HCT116 (cell line): Measurements from ENCODE around the gene GYS2. TPM values are rescaled to one million over a fixed set of nuclear protein-coding genes. Genes with fewer than 3 reads are reported as not detected.

Experiments
- ATAC-seq: fragments of 200-7000 bp; cut with Tn5 transposase; 2 replicates; pipeline ENCODE4 v1.9.1; 2020; ENCODE audit warnings: mild to moderate bottlenecking, moderate library complexity
- BruUV-seq: library from RNA; stranded (reverse); fragments of 400-500 nt; replicated peaks from 2 replicates; lab custom pipeline; 2021; lab: Mats Ljungman, UMichigan
- CTCF ChIA-PET: fragments of 300-600 bp; sonication (Branson Sonifier 250); formaldehyde crosslinking; loops from one replicate; lab custom pipeline; 2021; ENCODE audit warnings: antibody characterized with exemption; lab: Charles Lee
- POLR2A ChIA-PET: fragments of 300-600, 350-600 bp; sonication (Branson Sonifier 250); formaldehyde crosslinking; loops from one replicate; lab custom pipeline; 2021; ENCODE audit warnings: antibody characterized with exemption; lab: Charles Lee
- RAD21 ChIA-PET, 2 experiments: fragments of 300-600 bp; sonication (Branson Sonifier 250); formaldehyde crosslinking; loops; one replicate each; lab custom pipeline; 2023; ENCODE audit warnings: low total read pairs in 2 of 2; ENCODE audit not compliant: uncharacterized antibody in 2 of 2, unreplicated experiment in 2 of 2, low non-redundant PET in 1 of 2; lab: Charles Lee
- DNase-seq: peaks from one replicate; pipeline ENCODE4 v3.0.0-alpha.2; 2010; ENCODE audit warnings: low read depth, low spot score
- H2AFZ ChIP-seq: fragments of 200-600 bp; shearing (Covaris generic), sonication (generic); 2 replicates; pipeline ENCODE4 v1.6.1; 2017; ENCODE audit warnings: low read depth, mixed run types, mixed read lengths, antibody characterized with exemption, low read length; ENCODE audit not compliant: poor library complexity, severe bottlenecking
- H3K27ac ChIP-seq: 2 replicates; pipeline ENCODE4 v1.5.1; 2012; ENCODE audit warnings: low read depth, low read length
- H3K27me3 ChIP-seq: fragments of 200-600 bp; sonication (generic); 2 replicates; pipeline ENCODE4 v1.6.1; 2016; ENCODE audit warnings: mixed run types, low read length, mixed read lengths; ENCODE audit not compliant: insufficient read depth
- H3K36me3 ChIP-seq, 2 experiments: fragments of 200-500 bp in 1 of 2; fragments of 200-600 bp in 1 of 2; sonication (Bioruptor generic) in 1 of 2; sonication (generic) in 1 of 2; 2 replicates each; pipeline versions ENCODE4 v1.5.1 to v1.6.1; 2014 to 2016; ENCODE audit warnings: low read length in 2 of 2, inconsistent platforms in 1 of 2, mixed read lengths in 1 of 2, mixed run types in 1 of 2; ENCODE audit not compliant: insufficient read depth in 2 of 2, control insufficient read depth in 1 of 2
- H3K4me1 ChIP-seq, 2 experiments: fragments of 200-600 bp in 1 of 2; sonication (generic) in 1 of 2; 2 replicates each; pipeline versions ENCODE4 v1.5.1 to v1.6.1; 2012 to 2017; ENCODE audit warnings: low read length in 2 of 2, inconsistent platforms in 1 of 2, mild to moderate bottlenecking in 1 of 2, mixed read lengths in 1 of 2, mixed run types in 1 of 2, moderate library complexity in 1 of 2; ENCODE audit not compliant: insufficient read depth in 2 of 2, control insufficient read depth in 1 of 2
- H3K4me2 ChIP-seq: fragments of 200-600 bp; sonication (generic); 2 replicates; pipeline ENCODE4 v1.6.1; 2017; ENCODE audit warnings: mixed run types, low read length, mixed read lengths
- H3K4me3 ChIP-seq, 2 experiments: fragments of 200-600 bp in 1 of 2; sonication (generic) in 1 of 2; replicated peaks in 1 of 2; 2 replicates each; pipeline ENCODE4 v1.5.1; 2011 to 2016; ENCODE audit warnings: low read length in 2 of 2, control low read depth in 1 of 2, low read depth in 1 of 2, mild to moderate bottlenecking in 1 of 2, mixed read lengths in 1 of 2, mixed run types in 1 of 2
- H3K79me2 ChIP-seq: fragments of 200-600 bp; sonication (generic); 2 replicates; pipeline ENCODE4 v1.6.1; 2017; ENCODE audit warnings: mild to moderate bottlenecking, mixed run types, low read length, moderate library complexity, mixed read lengths; ENCODE audit not compliant: insufficient read depth
- H3K9ac ChIP-seq: fragments of 200-600 bp; sonication (generic); 2 replicates; pipeline ENCODE4 v1.6.1; 2016; ENCODE audit warnings: low read length, mixed read lengths
- H3K9me2 ChIP-seq: fragments of 200-600 bp; sonication (generic), shearing (Covaris generic); 2 replicates; pipeline ENCODE4 v1.6.1; 2017; ENCODE audit warnings: mixed run types, mild to moderate bottlenecking, moderate library complexity; ENCODE audit not compliant: insufficient read depth
- H3K9me3 ChIP-seq, 2 experiments: fragments of 200-500 bp in 1 of 2; fragments of 200-600 bp in 1 of 2; sonication (Bioruptor generic) in 1 of 2; sonication (generic) in 1 of 2; 2 replicates each; pipeline ENCODE4 v1.6.1; 2014 to 2017; ENCODE audit warnings: low read length in 2 of 2, mixed read lengths in 2 of 2, inconsistent platforms in 1 of 2, low read depth in 1 of 2, mild to moderate bottlenecking in 1 of 2, mixed run types in 1 of 2, moderate library complexity in 1 of 2; ENCODE audit not compliant: control insufficient read depth in 1 of 2, insufficient read depth in 1 of 2
- H4K20me1 ChIP-seq: fragments of 200-600 bp; sonication (generic), shearing (Covaris generic); 2 replicates; pipeline ENCODE4 v1.6.1; 2017; ENCODE audit warnings: mixed run types, mild to moderate bottlenecking, moderate library complexity; ENCODE audit not compliant: insufficient read depth
- EGR1 ChIP-seq: IDR thresholded peaks from 2 replicates; pipeline ENCODE4 v1.6.1; 2012; ENCODE audit warnings: low read depth
- ELF1 ChIP-seq: IDR thresholded peaks from 2 replicates; pipeline ENCODE4 v1.6.1; 2012; ENCODE audit warnings: low read depth, borderline replicate concordance
- EZH2 ChIP-seq: fragments of 200-600 bp; sonication (generic); IDR thresholded peaks from 2 replicates; pipeline ENCODE4 v1.6.1; 2017; ENCODE audit warnings: antibody characterized with exemption, mixed run types
- EZH2phosphoT487 ChIP-seq: fragments of 200-600 bp; IDR thresholded peaks from 2 replicates; pipeline ENCODE4 v1.6.1; 2018; ENCODE audit warnings: antibody characterized with exemption, borderline replicate concordance
- FOSL1 ChIP-seq: IDR thresholded peaks from 2 replicates; pipeline ENCODE4 v1.6.1; 2012; ENCODE audit warnings: low read depth
- JUND ChIP-seq: IDR thresholded peaks from 2 replicates; pipeline ENCODE4 v1.6.1; 2012
- POLR2A ChIP-seq: IDR thresholded peaks from 2 replicates; pipeline ENCODE4 v1.7.0; 2011; ENCODE audit warnings: borderline replicate concordance; ENCODE audit not compliant: insufficient read depth, insufficient read length; ENCODE audit errors: extremely low read depth
- POLR2AphosphoS5 ChIP-seq: IDR thresholded peaks from 2 replicates; pipeline ENCODE4 v1.6.1; 2011; ENCODE audit warnings: mild to moderate bottlenecking, low read depth, low read length, moderate library complexity
- RAD21 ChIP-seq: IDR thresholded peaks from 2 replicates; pipeline ENCODE4 v1.6.1; 2012; ENCODE audit warnings: low read depth, mild to moderate bottlenecking
- SP1 ChIP-seq: IDR thresholded peaks from 2 replicates; pipeline ENCODE4 v1.6.1; 2012; ENCODE audit warnings: low read depth
- SRF ChIP-seq: IDR thresholded peaks from 2 replicates; pipeline ENCODE4 v1.6.1; 2012; ENCODE audit warnings: low read depth
- TCF7L2 ChIP-seq: IDR thresholded peaks from 2 replicates; pipeline ENCODE4 v1.7.0; 2011; ENCODE audit warnings: borderline replicate concordance, inconsistent platforms; ENCODE audit not compliant: insufficient read depth, insufficient read length; ENCODE audit errors: extremely low read depth
- YY1 ChIP-seq: IDR thresholded peaks from 2 replicates; pipeline ENCODE4 v1.6.1; 2011; ENCODE audit warnings: low read length, low read depth, moderate library complexity, mild to moderate bottlenecking; ENCODE audit not compliant: insufficient replicate concordance; ENCODE audit errors: extremely low read depth
- ZFX ChIP-seq: fragments of 450-650 bp; IDR thresholded peaks from 2 replicates; pipeline ENCODE4 v1.6.1; 2017
- ZNF274 ChIP-seq: fragments of 200-500 bp; sonication (Bioruptor generic); IDR thresholded peaks from 2 replicates; pipeline ENCODE4 v1.6.1; 2014; ENCODE audit warnings: mild to moderate bottlenecking, low read depth, low read length, inconsistent platforms
- intact Hi-C: fragments of 100-400 bp; cut with micrococcal nuclease; formaldehyde crosslinking; loops from 2 replicates; pipeline ENCODE4 v1.10.0; 2022
- total RNA-seq: library from RNA; stranded (reverse); gene quantifications from one replicate; pipeline ENCODE4 v1.2.1, GENCODE V29; 2021; ENCODE audit not compliant: unreplicated experiment
- TF ChIP-seq, protein P1 (sequence below), 3 experiments: fragments of 200-600 bp in 1 of 3; sonication (generic) in 1 of 3; IDR thresholded peaks in 2 of 3; conservative IDR thresholded peaks in 1 of 3; 2 replicates each; pipeline ENCODE4 v1.5.1; 2012 to 2017; ENCODE audit warnings: low read depth in 2 of 3, low read length in 2 of 3, antibody characterized with exemption in 1 of 3, borderline replicate concordance in 1 of 3, control low read depth in 1 of 3, mild to moderate bottlenecking in 1 of 3, mixed read lengths in 1 of 3, mixed run types in 1 of 3, moderate library complexity in 1 of 3; ENCODE audit not compliant: insufficient read depth in 1 of 3
- TF ChIP-seq, protein P2 (sequence below): IDR thresholded peaks from 2 replicates; pipeline ENCODE4 v1.6.1; 2012; ENCODE audit warnings: low read depth
- TF ChIP-seq, protein P3 (sequence below): IDR thresholded peaks from 2 replicates; pipeline ENCODE4 v1.6.1; 2011; ENCODE audit warnings: mild to moderate bottlenecking, low read length, moderate library complexity; ENCODE audit not compliant: insufficient replicate concordance; ENCODE audit errors: extremely low read depth
- TF ChIP-seq, protein P4 (sequence below): IDR thresholded peaks from 2 replicates; pipeline ENCODE4 v1.6.1; 2012

The GYS2 gene
- total RNA-seq, 1 experiment from 2014 or later = not detected

DNA sequence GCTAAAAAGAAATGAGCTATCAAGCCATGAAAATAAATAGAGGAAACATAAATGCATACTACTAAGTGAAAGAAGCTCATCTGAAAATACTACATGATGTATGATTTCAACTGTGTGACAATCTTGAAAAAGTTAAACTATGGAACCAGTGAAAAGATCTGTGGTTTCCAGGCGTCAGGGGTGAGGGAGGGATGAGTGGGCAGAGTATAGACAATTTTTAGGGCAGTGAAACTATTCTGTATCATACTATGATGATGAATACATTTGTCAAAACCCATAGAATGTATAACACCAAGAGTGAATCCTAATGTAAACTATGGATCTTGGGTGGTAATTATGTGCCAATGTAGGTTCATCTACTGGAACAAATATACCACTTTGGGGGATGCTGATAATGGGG, 57.2 kb downstream of the GYS2 start:
- ATAC-seq (no peak), DNase-seq (no peak)
- TF ChIP-seq POLR2A (no peak), EZH2phosphoT487 (no peak), TCF7L2 (no peak), YY1 (no peak), POLR2AphosphoS5 (no peak), SRF (no peak), FOSL1 (no peak), JUND (no peak), ELF1 (no peak), ZNF274 (no peak), SP1 (no peak), RAD21 (no peak), EZH2 (no peak), ZFX (no peak), EGR1 (no peak)
- TF ChIP-seq, protein P1, sequence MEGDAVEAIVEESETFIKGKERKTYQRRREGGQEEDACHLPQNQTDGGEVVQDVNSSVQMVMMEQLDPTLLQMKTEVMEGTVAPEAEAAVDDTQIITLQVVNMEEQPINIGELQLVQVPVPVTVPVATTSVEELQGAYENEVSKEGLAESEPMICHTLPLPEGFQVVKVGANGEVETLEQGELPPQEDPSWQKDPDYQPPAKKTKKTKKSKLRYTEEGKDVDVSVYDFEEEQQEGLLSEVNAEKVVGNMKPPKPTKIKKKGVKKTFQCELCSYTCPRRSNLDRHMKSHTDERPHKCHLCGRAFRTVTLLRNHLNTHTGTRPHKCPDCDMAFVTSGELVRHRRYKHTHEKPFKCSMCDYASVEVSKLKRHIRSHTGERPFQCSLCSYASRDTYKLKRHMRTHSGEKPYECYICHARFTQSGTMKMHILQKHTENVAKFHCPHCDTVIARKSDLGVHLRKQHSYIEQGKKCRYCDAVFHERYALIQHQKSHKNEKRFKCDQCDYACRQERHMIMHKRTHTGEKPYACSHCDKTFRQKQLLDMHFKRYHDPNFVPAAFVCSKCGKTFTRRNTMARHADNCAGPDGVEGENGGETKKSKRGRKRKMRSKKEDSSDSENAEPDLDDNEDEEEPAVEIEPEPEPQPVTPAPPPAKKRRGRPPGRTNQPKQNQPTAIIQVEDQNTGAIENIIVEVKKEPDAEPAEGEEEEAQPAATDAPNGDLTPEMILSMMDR (IDR thresholded peaks at IDR 0.05 in 2 of 3, conservative IDR thresholded peaks at IDR 0.05 in 1 of 3; ENCODE audit: borderline replicate concordance in 1 of 3, insufficient read depth in 1 of 3, low read depth in 2 of 3, low read length in 2 of 3) = no peak
- TF ChIP-seq, protein P2, sequence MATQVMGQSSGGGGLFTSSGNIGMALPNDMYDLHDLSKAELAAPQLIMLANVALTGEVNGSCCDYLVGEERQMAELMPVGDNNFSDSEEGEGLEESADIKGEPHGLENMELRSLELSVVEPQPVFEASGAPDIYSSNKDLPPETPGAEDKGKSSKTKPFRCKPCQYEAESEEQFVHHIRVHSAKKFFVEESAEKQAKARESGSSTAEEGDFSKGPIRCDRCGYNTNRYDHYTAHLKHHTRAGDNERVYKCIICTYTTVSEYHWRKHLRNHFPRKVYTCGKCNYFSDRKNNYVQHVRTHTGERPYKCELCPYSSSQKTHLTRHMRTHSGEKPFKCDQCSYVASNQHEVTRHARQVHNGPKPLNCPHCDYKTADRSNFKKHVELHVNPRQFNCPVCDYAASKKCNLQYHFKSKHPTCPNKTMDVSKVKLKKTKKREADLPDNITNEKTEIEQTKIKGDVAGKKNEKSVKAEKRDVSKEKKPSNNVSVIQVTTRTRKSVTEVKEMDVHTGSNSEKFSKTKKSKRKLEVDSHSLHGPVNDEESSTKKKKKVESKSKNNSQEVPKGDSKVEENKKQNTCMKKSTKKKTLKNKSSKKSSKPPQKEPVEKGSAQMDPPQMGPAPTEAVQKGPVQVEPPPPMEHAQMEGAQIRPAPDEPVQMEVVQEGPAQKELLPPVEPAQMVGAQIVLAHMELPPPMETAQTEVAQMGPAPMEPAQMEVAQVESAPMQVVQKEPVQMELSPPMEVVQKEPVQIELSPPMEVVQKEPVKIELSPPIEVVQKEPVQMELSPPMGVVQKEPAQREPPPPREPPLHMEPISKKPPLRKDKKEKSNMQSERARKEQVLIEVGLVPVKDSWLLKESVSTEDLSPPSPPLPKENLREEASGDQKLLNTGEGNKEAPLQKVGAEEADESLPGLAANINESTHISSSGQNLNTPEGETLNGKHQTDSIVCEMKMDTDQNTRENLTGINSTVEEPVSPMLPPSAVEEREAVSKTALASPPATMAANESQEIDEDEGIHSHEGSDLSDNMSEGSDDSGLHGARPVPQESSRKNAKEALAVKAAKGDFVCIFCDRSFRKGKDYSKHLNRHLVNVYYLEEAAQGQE = no peak
- TF ChIP-seq, protein P3, sequence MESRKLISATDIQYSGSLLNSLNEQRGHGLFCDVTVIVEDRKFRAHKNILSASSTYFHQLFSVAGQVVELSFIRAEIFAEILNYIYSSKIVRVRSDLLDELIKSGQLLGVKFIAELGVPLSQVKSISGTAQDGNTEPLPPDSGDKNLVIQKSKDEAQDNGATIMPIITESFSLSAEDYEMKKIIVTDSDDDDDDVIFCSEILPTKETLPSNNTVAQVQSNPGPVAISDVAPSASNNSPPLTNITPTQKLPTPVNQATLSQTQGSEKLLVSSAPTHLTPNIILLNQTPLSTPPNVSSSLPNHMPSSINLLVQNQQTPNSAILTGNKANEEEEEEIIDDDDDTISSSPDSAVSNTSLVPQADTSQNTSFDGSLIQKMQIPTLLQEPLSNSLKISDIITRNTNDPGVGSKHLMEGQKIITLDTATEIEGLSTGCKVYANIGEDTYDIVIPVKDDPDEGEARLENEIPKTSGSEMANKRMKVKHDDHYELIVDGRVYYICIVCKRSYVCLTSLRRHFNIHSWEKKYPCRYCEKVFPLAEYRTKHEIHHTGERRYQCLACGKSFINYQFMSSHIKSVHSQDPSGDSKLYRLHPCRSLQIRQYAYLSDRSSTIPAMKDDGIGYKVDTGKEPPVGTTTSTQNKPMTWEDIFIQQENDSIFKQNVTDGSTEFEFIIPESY = no peak
- TF ChIP-seq, protein P4, sequence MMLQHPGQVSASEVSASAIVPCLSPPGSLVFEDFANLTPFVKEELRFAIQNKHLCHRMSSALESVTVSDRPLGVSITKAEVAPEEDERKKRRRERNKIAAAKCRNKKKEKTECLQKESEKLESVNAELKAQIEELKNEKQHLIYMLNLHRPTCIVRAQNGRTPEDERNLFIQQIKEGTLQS = no peak
- BruUV-seq = no TSS peak
- H3K9me2 ChIP-seq = no peaks in the 10 kb centered on the region
- ChIA-PET RAD21 (no interaction called here), CTCF (no interaction called here), POLR2A (no interaction called here)
- no peaks in the 10 kb centered on the region for H3K79me2 ChIP-seq
- no peaks in the 10 kb centered on the region for H3K36me3 ChIP-seq
- H3K4me2 ChIP-seq = no peak overlapping the region
- H3K9ac ChIP-seq = no peak overlapping the region
- no peaks in the 10 kb centered on the region for H3K27me3 ChIP-seq
- intact Hi-C loops = no loop called here
- H3K4me3 ChIP-seq = no peak overlapping the region
- H3K9me3 ChIP-seq = no peaks in the 10 kb centered on the region
- H3K27ac ChIP-seq = no peak overlapping the region
- H3K4me1 ChIP-seq = no peaks in the 10 kb centered on the region
- no peaks in the 10 kb centered on the region for H4K20me1 ChIP-seq
- no peak overlapping the region for H2AFZ ChIP-seq
